ENCODE measurements around the gene CAMSAP2. TPM values are rescaled to one million over a fixed set of nuclear protein-coding genes. Genes with fewer than 3 reads are reported as not detected.

CAMSAP2 gene
- total and polyA plus RNA-seq, 10 of the 15 experiments (the other 5 are each of a cell fraction or from before 2014, with no cell fraction given), result 3.9 to 19.8 (median 8.0) TPM

DNA sequence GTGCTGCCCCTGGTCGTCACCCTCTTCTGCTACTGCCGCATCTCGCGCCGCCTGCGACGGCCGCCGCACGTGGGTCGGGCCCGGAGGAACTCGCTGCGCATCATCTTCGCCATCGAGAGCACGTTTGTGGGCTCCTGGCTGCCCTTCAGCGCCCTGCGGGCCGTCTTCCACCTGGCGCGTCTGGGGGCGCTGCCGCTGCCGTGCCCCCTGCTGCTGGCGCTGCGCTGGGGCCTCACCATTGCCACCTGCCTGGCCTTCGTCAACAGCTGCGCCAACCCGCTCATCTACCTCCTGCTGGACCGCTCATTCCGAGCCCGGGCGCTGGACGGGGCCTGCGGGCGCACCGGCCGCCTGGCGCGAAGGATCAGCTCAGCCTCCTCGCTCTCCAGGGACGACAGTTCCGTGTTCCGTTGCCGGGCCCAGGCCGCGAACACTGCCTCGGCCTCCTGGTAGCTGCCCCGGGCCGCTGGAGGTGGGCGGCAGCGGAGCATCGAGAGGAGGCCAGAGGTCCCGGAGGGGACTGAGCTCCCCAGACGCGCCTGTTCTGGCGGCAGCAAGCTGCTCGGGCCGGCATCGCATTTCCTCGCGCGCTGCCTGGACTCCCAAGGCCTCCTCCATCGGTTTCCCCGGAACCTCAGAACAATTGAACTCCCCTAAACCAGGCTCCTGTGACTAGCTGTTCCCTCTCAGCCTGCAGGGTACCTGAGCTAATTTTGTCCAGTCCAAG lies 135.1 kb downstream of the CAMSAP2 start (continued):
- TF ChIP-seq MEF2A (IDR thresholded peaks at IDR 0.05; ENCODE audit: insufficient read depth, low read depth, low read length), result no peak
- no peak for TF ChIP-seq ZBTB11 (CRISPR knock-in tag; IDR thresholded peaks at IDR 0.05)
- TF ChIP-seq, protein P1, sequence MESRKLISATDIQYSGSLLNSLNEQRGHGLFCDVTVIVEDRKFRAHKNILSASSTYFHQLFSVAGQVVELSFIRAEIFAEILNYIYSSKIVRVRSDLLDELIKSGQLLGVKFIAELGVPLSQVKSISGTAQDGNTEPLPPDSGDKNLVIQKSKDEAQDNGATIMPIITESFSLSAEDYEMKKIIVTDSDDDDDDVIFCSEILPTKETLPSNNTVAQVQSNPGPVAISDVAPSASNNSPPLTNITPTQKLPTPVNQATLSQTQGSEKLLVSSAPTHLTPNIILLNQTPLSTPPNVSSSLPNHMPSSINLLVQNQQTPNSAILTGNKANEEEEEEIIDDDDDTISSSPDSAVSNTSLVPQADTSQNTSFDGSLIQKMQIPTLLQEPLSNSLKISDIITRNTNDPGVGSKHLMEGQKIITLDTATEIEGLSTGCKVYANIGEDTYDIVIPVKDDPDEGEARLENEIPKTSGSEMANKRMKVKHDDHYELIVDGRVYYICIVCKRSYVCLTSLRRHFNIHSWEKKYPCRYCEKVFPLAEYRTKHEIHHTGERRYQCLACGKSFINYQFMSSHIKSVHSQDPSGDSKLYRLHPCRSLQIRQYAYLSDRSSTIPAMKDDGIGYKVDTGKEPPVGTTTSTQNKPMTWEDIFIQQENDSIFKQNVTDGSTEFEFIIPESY (IDR thresholded peaks at IDR 0.05), result no peak; the same call in 1 of the 2 replicates

GRCh38 chr1:200874694-200875093 lies 136.0 kb downstream of the CAMSAP2 start:
- 28% methylated on average over 6 of the region's 6 CpGs for WGBS (ENCODE audit: insufficient coverage, insufficient replicate concordance, low lambda C conversion rate, missing lambda C conversion rate)
- CTCF ChIA-PET, result no interaction called here
- Histone ChIP-seq H3K9me3 (replicated peaks; ENCODE audit: control insufficient read depth, insufficient read depth, low read length) (no peaks in the 10 kb centered on the region), H2AFZ (ENCODE audit: control insufficient read depth, low read depth, low read length) (no peak overlapping the region), H3K4me2 (ENCODE audit: control insufficient read depth, insufficient read depth) (no peak overlapping the region), H3K27me3 (replicated peaks in 1 of 2; ENCODE audit: control insufficient read depth in 2 of 2, insufficient read depth in 2 of 2, low read length in 1 of 2) (no peaks in the 10 kb centered on the region), H3K4me1 (ENCODE audit: control insufficient read depth, insufficient read depth, low read length) (peaks cover 24% of the 10 kb centered on the region), H3K79me2 (ENCODE audit: control insufficient read depth, insufficient read depth, low read length) (no peaks in the 10 kb centered on the region), H3K9ac (ENCODE audit: control insufficient read depth, insufficient read depth, low read length) (no peak overlapping the region), H4K20me1 (ENCODE audit: control insufficient read depth, insufficient read depth) (no peaks in the 10 kb centered on the region), H3K4me3 (no peak overlapping the region), H3K27ac (ENCODE audit: control insufficient read depth, insufficient read depth) (no peak overlapping the region), H3K36me3 (ENCODE audit: control insufficient read depth in 2 of 2, insufficient read depth in 2 of 2, low read length in 1 of 2) (no peaks in the 10 kb centered on the region)
- BruUV-seq (replicated peaks), result no TSS peak
- RAD21 ChIA-PET (ENCODE audit: unreplicated experiment), result interaction anchor here (1.2 kb wide), 1 partner anchor 12 kb away, joined by 4 read pairs; no protein-coding TSS in a partner anchor
- FAIRE-seq (no peak), ATAC-seq (no peak), DNase-seq (ENCODE audit: low read depth, low spot score) (no peak)
- SMC1A ChIA-PET (ENCODE audit: uncharacterized antibody, unreplicated experiment), result interaction anchor here (0.7 to 9.4 kb wide), 2 partner anchors 11 to 18 kb away, joined by 3 to 208 read pairs; no protein-coding TSS in a partner anchor
- TF ChIP-seq SUZ12 (IDR thresholded peaks at IDR 0.05; ENCODE audit: unreplicated experiment) (no peak), TCF12 (IDR thresholded peaks at IDR 0.05; ENCODE audit: low read depth, low read length) (no peak), MEF2B (IDR thresholded peaks at IDR 0.05; ENCODE audit: partially characterized antibody, poor library complexity, severe bottlenecking) (no peak), BCL11A (IDR thresholded peaks at IDR 0.05; ENCODE audit: low read depth, low read length) (no peak), SUPT20H (IDR thresholded peaks at IDR 0.05; ENCODE audit: borderline replicate concordance, control insufficient read depth, low read depth, low read length) (no peak), NFYA (IDR thresholded peaks at IDR 0.05; ENCODE audit: borderline replicate concordance, low read depth, low read length) (no peak), MYC (IDR thresholded peaks at IDR 0.05; ENCODE audit: insufficient read depth, insufficient read length, insufficient replicate concordance, low read length, severe bottlenecking) (no peak), BACH1 (IDR thresholded peaks at IDR 0.05; ENCODE audit: borderline replicate concordance) (no peak), HDGF (IDR thresholded peaks at IDR 0.05) (no peak), POU2F2 (IDR thresholded peaks at IDR 0.05; ENCODE audit: borderline replicate concordance, low read depth, low read length) (no peak), MAX (IDR thresholded peaks at IDR 0.05; ENCODE audit: low read depth, low read length) (no peak), RBBP5 (conservative IDR thresholded peaks at IDR 0.05) (no peak), NR2C2 (IDR thresholded peaks at IDR 0.05; ENCODE audit: borderline replicate concordance, control insufficient read depth, insufficient read length, low read depth) (no peak), BRCA1 (IDR thresholded peaks at IDR 0.05; ENCODE audit: low read depth, low read length) (no peak)
- POLR2A ChIA-PET, result no interaction called here
- intact Hi-C loops (cut with micrococcal nuclease; ENCODE audit: unreplicated experiment), result no loop called here
- in situ Hi-C loops (cut with MboI), result no loop called here

All from GM12878 (cell line).